NCI-H2196 (cell line): ENCODE data around the gene ZKSCAN5.
"Not testable (repeated sequence)": the region's sequence is repeated elsewhere in the genome, so short reads cannot be mapped to it uniquely, and the experiment has no call there.

Experiments
- DNase-seq: peaks from one replicate; lab custom pipeline; 2025; ENCODE audit not compliant: unreplicated experiment; lab: John Stamatoyannopoulos, UW

The ZKSCAN5 gene

DNA sequence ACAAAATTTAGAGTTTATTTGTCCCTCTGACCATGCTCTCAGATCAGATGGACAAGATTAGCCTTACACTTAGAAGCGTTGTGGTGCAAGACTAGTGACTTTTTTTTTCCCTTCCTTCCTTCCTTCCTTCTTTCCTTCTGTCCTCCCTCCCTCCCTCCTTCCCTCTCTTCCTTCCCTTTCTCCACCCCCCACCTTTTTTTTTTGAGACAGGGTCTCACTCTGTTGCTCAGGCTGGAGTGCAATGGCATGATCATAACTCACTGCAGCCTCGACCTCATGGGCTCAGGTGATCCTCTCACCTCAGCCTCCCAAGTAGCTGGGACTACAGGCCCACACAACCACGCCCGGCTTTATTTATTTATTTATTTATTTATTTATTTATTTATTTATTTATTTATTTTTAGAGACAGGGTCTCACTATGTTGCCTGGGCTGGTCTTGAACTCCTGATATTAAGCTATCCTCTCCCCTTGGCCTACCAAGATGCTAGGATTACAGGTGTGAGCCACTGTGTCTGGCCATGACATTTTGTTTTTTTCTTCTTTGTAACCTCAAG is 76.4 kb downstream of the ZKSCAN5 start:
- DNase-seq = not testable (repeated sequence)
